Neural cell (in vitro differentiated cells): ENCODE measurements around the gene SLC16A8.

Source experiments
- CTCF ChIP-seq: fragments of 450-650 bp; IDR thresholded peaks from 2 replicates; pipeline ENCODE4 v1.5.1; 2014; ENCODE audit warnings: antibody characterized with exemption, mild to moderate bottlenecking, moderate library complexity; ENCODE audit not compliant: poor library complexity, severe bottlenecking
- EP300 ChIP-seq: fragments of 450-650 bp; conservative IDR thresholded peaks from 2 replicates; pipeline ENCODE4 v1.6.1; 2014; ENCODE audit warnings: antibody characterized with exemption, mild to moderate bottlenecking, moderate library complexity; ENCODE audit not compliant: poor library complexity, severe bottlenecking
- EZH2 ChIP-seq: fragments of 200-600, 300-800 bp; shearing (Covaris generic), sonication (generic); IDR thresholded peaks from 2 replicates; pipeline ENCODE4 v1.6.1; 2014; ENCODE audit warnings: antibody characterized with exemption, low read length, borderline replicate concordance, mild to moderate bottlenecking; ENCODE audit not compliant: insufficient read depth, poor library complexity, severe bottlenecking
- MXI1 ChIP-seq: fragments of 450-650 bp; conservative IDR thresholded peaks from 2 replicates; pipeline ENCODE4 v1.6.1; 2014; ENCODE audit warnings: antibody characterized with exemption, mild to moderate bottlenecking; ENCODE audit not compliant: poor library complexity, severe bottlenecking
- POLR2AphosphoS5 ChIP-seq: IDR thresholded peaks from 2 replicates; pipeline ENCODE4 v1.6.1; 2012
- RAD21 ChIP-seq: fragments of 450-650 bp; conservative IDR thresholded peaks from 2 replicates; pipeline ENCODE4 v1.6.1; 2014; ENCODE audit warnings: antibody characterized with exemption, mild to moderate bottlenecking, moderate library complexity
- REST ChIP-seq: IDR thresholded peaks from 2 replicates; pipeline ENCODE4 v1.6.1; 2012; ENCODE audit warnings: borderline replicate concordance
- SMC3 ChIP-seq: fragments of 450-650 bp; conservative IDR thresholded peaks from 2 replicates; pipeline ENCODE4 v1.6.1; 2014; ENCODE audit warnings: antibody characterized with exemption, mild to moderate bottlenecking, moderate library complexity; ENCODE audit not compliant: poor library complexity
- TAF1 ChIP-seq: IDR thresholded peaks from 2 replicates; pipeline ENCODE4 v1.6.1; 2012; ENCODE audit warnings: low read depth

- no peak for TF ChIP-seq EZH2
- no peak for TF ChIP-seq CTCF
- TF ChIP-seq POLR2AphosphoS5 = no peak
- TF ChIP-seq SMC3 = no peak
- no peak for TF ChIP-seq EP300
- no peak for TF ChIP-seq RAD21
- no peak for TF ChIP-seq TAF1
- TF ChIP-seq REST = no peak
- no peak for TF ChIP-seq MXI1
Observed at GRCh38 chr22:38097557-38098409, 13.8 kb upstream of the SLC16A8 start.
